ENCODE data around the gene TPCN1. TPM values are rescaled to one million over a fixed set of nuclear protein-coding genes. Genes with fewer than 3 reads are reported as not detected.

Gene TPCN1
- total and polyA plus RNA-seq, 2 of the 8 experiments (the other 6 are each of a cell fraction or from before 2014, with no cell fraction given) = 14.9 to 21.4 TPM

- POLR2A ChIA-PET (ENCODE audit: partially characterized antibody) = no interaction called here
- no peak overlapping the region for H4K8ac ChIP-seq (ENCODE audit: extremely low read depth, insufficient read depth, low read length)
These were observed 125.1 kb downstream of the TPCN1 start for GRCh38 chr12:113346353-113346752.

More at GRCh38 chr12:113346353-113346752, 125.1 kb downstream of the TPCN1 start:
- Histone ChIP-seq H3K79me1 (ENCODE audit: low read depth, low read length) (no peaks in the 10 kb centered on the region), H3K4ac (replicated peaks; ENCODE audit: insufficient read length, low read depth, low read length) (no peak overlapping the region), H2AK5ac (ENCODE audit: low read depth, low read length) (no peak overlapping the region; the same call in 1 of the 2 replicates), H3K36me3 (ENCODE audit: control insufficient read depth in 2 of 4, insufficient read depth in 4 of 4, low read length in 3 of 4) (no peaks in the 10 kb centered on the region), H4K91ac (replicated peaks; ENCODE audit: insufficient read length, low read length) (no peak overlapping the region), H2BK5ac (ENCODE audit: low read depth, low read length) (no peak overlapping the region), H3K56ac (replicated peaks; ENCODE audit: insufficient read length, low read depth, low read length) (no peak overlapping the region), H3K23me2 (ENCODE audit: low read depth, low read length) (no peaks in the 10 kb centered on the region), H3K4me2 (ENCODE audit: insufficient read depth in 1 of 2, low read depth in 2 of 2, low read length in 2 of 2) (no peak overlapping the region), H3K18ac (ENCODE audit: extremely low read depth, low read length) (no peak overlapping the region), H3K23ac (ENCODE audit: insufficient read length) (no peak overlapping the region), H2BK120ac (replicated peaks; ENCODE audit: low read depth, low read length) (no peak overlapping the region), H2AFZ (ENCODE audit: low read length) (no peak overlapping the region), H3K9me3 (ENCODE audit: insufficient read depth in 2 of 2, low read depth in 1 of 2, low read length in 1 of 2) (no peaks in the 10 kb centered on the region), H3K27ac (ENCODE audit: low read depth, low read length) (no peak overlapping the region), H3K4me3 (ENCODE audit: extremely low read depth in 1 of 4, insufficient read depth in 2 of 4, low read depth in 3 of 4, low read length in 4 of 4) (no peak overlapping the region), H2BK12ac (ENCODE audit: low read depth, low read length) (no peak overlapping the region), H4K20me1 (replicated peaks in 1 of 2; ENCODE audit: control insufficient read depth in 1 of 2, insufficient read depth in 2 of 2, low read length in 2 of 2) (no peaks in the 10 kb centered on the region), H3K4me1 (replicated peaks in 1 of 4; ENCODE audit: control insufficient read depth in 3 of 4, insufficient read depth in 4 of 4, low read length in 3 of 4) (peaks cover 0 to 8% (median 5%) of the 10 kb centered on the region in 4 experiments; a peak in 5 of 7 replicates), H3K27me3 (replicated peaks in 1 of 4; ENCODE audit: control insufficient read depth in 3 of 4, extremely low read depth in 1 of 4, insufficient read depth in 3 of 4, low read length in 3 of 4) (no peaks in the 10 kb centered on the region), H3K14ac (ENCODE audit: insufficient read length) (no peak overlapping the region), H2BK20ac (ENCODE audit: low read length) (no peak overlapping the region), H2BK15ac (ENCODE audit: low read length) (no peak overlapping the region), H3K9ac (replicated peaks in 1 of 4; ENCODE audit: extremely low read depth in 1 of 4, low read depth in 3 of 4, low read length in 3 of 4) (no peak overlapping the region), H4K5ac (ENCODE audit: insufficient read length, low read depth, low read length) (no peak overlapping the region), H3K79me2 (ENCODE audit: control insufficient read depth in 1 of 2, insufficient read depth in 2 of 2, low read length in 2 of 2) (no peaks in the 10 kb centered on the region)
- FAIRE-seq (no peak), DNase-seq (ENCODE audit: low read depth in 1 of 2, low spot score in 2 of 2) (no peak)
- WGBS, 2 experiments (ENCODE audit: extremely low coverage in 1 of 2, insufficient coverage in 1 of 2, insufficient read length in 1 of 2, insufficient replicate concordance in 2 of 2, low coverage in 1 of 2, low lambda C conversion rate in 2 of 2, missing lambda C conversion rate in 1 of 2) = 94% methylated on average over 5 of the region's 5 CpGs; no CpG with 5 or more reads in 1 of the 2 experiments
- CTCF ChIA-PET (ENCODE audit: partially characterized antibody) = interaction anchor here (1.1 to 1.6 kb wide), 3 partner anchors 8 to 10 kb away, joined by 3 read pairs; no protein-coding TSS in a partner anchor
- no peak for TF ChIP-seq FOSL1 (IDR thresholded peaks at IDR 0.05; ENCODE audit: insufficient read depth, low read depth, low read length)
- no peak for TF ChIP-seq MAX (IDR thresholded peaks at IDR 0.05)
- no peak for TF ChIP-seq POU5F1 (IDR thresholded peaks at IDR 0.05; ENCODE audit: low read depth, low read length)
- no peak for TF ChIP-seq NANOG (IDR thresholded peaks at IDR 0.05; ENCODE audit: insufficient read depth, low read depth, low read length, poor library complexity, severe bottlenecking)
- no peak for TF ChIP-seq RAD21 (IDR thresholded peaks at IDR 0.05 in 1 of 2, conservative IDR thresholded peaks at IDR 0.05 in 1 of 2; ENCODE audit: low read depth in 2 of 2, low read length in 2 of 2)
- no peak for TF ChIP-seq RFX5 (IDR thresholded peaks at IDR 0.05; ENCODE audit: borderline replicate concordance, low read depth, low read length)
- TF ChIP-seq E2F6 (IDR thresholded peaks at IDR 0.05) = no peak
- TF ChIP-seq SP4 (IDR thresholded peaks at IDR 0.05; ENCODE audit: low read length) = no peak
- TF ChIP-seq CEBPB (IDR thresholded peaks at IDR 0.05; ENCODE audit: low read depth, low read length) = no peak
- TF ChIP-seq POLR2AphosphoS5 (IDR thresholded peaks at IDR 0.05; ENCODE audit: low read depth, low read length) = no peak
- no peak for TF ChIP-seq PHF8 (conservative IDR thresholded peaks at IDR 0.05; ENCODE audit: low read depth, low read length)
- no peak for TF ChIP-seq SIX5 (IDR thresholded peaks at IDR 0.05; ENCODE audit: low read depth, low read length)

All from H1 (cell line).